Measurements from ENCODE around the gene GTPBP10.
"Not testable (repeated sequence)": the region's sequence is repeated elsewhere in the genome, so short reads cannot be mapped to it uniquely, and the experiment has no call there.

The GTPBP10 gene, protein sequence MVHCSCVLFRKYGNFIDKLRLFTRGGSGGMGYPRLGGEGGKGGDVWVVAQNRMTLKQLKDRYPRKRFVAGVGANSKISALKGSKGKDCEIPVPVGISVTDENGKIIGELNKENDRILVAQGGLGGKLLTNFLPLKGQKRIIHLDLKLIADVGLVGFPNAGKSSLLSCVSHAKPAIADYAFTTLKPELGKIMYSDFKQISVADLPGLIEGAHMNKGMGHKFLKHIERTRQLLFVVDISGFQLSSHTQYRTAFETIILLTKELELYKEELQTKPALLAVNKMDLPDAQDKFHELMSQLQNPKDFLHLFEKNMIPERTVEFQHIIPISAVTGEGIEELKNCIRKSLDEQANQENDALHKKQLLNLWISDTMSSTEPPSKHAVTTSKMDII

DNA sequence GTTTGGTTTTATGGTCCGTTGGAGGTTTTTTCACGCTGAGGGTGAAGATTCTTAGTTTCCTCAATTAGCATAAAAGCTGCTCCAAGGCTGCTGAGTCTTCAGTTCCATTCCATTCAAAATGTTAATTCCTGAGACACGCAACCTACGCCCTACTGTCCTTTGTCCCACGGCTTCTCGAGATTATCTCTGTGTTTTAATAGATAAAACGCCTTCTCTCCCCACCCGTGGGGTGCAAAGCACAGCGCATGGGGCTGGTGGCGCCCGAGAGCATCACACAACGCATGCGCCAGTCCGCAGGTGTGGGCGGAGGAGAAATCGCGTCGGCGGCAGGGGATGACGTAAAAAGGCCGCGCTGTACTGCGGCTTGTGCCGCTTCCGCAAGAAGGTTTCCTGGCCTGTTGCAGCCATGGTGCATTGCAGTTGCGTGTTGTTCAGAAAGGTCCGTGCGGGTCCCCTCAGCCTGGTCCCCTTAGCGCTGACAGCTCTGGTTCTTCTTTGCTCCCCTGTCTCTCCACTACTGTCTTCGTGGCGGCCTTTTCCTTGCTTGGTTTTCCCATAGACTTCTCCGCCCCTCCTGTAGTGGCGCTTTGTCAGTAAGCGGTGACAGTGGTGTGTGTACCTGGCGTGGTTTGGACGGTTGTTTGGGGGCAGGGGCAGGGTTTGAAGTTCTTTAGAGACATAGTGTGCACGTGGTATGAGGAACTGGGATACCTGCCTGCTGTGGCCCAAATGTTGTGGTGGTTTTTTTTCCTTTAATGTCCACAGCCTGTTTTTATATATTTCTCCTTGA, at the start of gene GTPBP10:
Gene GTPBP10 (plus strand): TSS at position 381 of the 790 bp plus-strand sequence. CDS start 26 bp downstream, at position 407.
- DNase-seq, result peak; percentile 96

DNA sequence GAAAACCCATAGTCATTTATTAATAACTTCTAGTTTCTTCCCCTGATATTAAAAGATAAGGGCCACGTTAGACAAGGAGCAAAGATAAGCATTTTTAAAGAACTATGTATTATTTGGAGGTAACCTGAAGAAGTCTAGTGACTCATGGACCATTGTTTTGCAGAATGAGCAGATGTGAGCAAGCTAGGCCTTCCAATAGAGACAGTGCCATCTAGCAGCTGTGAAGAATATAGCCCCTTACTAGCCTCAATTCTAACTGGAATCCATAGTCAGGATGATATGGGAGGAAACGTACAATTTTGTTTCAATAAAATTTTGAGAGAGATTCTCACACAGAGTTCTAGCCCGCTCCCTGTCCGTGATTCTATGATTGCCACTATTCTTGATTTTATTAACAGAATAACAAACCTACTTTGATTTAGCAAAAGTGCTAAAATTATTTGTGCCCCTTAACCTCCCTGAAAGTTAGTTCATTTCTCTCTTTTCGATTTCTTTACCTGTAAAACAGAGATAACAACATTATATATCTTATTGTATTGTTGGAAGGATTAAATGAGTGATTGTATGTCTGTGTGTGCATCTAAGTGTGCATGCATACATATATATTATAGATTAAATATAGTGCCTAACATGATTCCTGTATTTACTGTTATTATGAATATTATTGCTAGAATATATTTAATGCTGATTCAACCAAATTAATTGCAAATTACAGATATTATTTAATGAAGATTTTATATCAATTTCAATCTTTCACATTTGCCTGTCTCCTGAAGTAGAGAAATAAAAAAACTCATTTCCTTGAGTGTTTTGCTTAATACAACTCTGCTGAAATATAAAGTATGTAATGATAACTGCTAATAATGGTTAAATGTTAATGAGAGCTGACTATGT, 48.1 kb upstream of the GTPBP10 start:
- DNase-seq, result peak; percentile 15

DNA sequence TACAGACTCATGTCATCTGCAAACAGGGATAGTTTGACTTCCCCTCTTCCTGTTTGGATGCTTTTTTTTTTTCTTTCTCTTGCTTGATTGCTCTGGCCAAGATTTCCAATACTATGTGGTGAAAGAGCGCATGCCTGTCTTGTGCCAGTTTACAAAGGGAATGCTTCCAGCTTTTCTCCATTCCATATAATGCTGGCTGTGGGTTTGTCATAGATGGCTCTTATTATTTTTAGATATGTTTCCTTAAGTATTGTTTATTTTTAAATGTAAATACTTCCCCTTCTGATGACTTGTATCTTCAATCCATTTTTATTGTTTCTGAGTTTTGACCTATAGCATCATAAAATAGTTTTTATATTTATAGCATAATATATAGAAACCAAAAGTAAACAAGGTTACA, 43.3 kb upstream of the GTPBP10 start:
- no peak for DNase-seq

DNA sequence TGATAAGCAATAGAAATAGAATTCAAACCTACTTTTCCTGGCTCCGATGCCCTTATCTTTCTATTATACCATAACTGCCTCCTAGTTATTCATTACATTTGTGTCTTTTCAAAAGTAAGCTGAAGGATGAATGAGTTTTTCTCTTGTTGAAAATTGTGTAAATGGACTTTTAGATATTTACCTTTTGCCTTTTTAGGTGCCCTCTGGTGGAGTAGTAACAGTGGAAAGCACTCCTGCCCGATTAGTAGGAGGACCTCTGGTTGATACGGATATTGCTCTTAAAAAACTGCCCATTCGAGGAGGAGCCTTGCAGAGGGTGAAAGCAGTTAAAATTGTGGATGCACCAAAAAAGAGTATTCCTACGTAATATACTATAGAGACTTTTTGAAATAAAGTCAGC, 36.6 kb upstream of the GTPBP10 start:
- DNase-seq, result no peak

DNA sequence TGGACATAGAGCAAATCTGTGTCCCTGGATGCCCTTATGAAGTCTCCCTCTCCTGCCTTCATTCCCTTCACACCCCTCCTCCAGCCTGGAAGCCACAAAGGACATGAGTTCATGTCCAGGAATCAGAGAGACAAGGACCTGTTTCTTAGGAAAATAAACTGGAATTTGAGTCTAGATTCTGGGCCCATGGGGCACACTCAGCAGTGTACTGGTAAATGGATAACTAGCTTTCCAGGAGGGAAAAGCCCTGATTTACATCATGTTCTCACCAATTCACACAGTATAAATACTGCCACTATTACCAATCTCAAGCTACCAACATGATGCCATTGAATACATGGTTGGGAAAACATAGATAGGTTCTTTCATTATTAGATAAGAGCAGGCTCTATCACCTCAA, 35.3 kb upstream of the GTPBP10 start:
- DNase-seq, result no peak

DNA sequence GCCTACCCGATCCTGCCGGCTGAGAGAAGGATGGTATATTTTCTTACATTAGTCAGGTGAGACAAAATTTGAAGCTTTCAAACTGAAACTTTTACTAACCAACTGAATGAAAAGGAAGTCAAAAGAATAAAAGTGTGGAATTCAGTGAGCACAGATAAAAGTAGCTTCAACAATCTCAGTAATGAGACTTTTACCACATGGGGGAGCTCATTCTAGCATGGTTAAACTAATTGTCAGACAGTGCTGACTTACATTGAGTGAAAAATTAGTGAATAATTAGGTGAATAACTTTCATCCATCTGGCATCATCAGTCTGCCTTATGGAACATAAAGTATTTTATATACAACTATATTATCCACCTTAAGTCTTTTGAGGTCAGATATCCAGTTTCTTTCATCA, 33.8 kb upstream of the GTPBP10 start:
- no peak for DNase-seq

DNA sequence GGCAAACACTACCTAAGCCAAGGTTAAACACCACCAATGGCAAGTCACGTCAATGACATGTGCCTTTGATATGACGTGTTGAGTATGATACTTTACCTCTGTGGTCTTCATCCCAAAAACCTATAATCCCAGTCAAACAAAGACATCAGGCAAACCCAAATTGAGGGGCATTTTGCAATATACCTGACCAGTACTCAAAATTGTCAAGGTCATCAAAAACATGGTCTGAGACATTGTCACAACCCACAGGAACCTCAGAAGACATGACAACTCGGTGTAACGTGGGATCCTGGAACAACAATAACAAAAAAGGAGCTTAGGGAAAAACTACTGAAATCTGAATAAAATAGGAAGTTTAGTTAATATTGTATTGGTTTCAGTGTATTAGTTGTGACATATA, 32.6 kb upstream of the GTPBP10 start:
- no peak for DNase-seq

DNA sequence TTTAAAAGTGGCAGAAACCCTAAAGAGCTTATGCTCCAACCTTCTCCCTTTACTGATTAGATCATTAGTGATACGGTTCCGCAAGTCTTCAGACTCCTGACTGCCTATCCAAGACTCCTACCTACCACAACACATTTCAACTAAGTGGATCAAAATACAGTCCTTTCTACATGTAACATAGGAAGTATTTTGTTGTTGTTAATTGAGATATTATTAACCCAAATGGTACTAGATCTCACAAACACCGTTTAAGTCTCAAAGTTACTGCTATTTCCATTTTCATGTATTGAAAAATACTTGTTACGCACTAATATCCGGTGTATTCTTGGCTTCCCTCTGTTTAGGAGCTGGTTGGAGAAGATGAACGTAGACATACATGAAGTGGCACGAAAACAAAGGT, 26.5 kb upstream of the GTPBP10 start:
- DNase-seq, result no peak

DNA sequence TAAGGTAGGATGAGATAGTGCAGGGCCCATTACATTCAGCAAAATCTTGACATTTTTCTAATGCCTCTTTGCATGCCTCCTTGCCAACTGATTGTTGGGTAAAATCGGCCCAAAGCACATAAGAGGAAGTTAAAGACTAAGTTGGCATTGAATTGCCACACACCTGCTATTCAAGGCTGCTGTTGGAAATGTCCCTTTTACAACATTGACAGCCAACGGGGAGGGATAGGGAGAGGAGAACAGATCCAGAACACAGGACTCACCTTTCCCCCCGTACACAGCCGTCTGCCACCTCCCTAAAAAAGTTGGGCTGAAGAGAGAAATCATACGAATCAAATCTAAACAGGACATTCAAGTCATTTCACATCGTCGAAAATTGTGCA, 26.1 kb upstream of the GTPBP10 start:
- DNase-seq, result no peak

DNA sequence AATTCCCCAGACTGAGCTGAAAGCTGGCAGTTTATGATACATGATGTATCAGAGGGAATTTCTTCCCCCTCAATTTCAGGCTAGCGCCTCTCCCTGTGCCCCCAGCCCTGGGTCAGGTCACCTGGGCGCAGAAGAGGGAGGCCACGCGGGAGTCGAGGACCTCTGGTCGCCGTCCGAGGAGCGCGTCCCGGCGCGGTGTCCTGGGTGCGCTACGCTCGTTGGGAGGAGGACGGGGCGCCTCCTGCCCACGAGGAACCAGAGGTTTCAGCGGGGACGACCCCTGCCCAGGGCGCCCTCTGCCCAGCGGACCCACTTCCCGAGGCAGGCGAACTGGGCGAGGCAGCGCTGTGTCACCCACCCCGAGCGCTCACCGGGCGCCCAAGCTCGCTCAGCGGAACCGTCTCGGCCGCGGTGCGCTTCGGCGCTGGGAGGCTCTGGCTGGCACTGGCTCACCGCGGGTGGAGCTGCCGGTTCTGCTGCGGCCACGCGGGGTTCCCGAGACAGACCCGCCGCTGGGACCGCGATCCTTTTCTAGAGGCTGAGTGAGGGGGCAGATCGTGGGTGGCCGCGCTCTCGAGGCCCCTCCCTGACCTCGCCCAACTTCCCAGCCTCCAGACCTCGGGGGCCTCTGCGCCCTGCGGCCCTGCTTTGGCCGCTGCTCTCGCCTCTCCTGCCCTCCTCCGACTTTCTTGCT, 25.6 kb upstream of the GTPBP10 start, which contains the start of gene FAM237B:
Gene FAM237B (minus strand): TSS at position 504 of the 694 bp plus-strand sequence. CDS start 1,556 bp downstream, outside the sequence.
- no peak for DNase-seq

DNA sequence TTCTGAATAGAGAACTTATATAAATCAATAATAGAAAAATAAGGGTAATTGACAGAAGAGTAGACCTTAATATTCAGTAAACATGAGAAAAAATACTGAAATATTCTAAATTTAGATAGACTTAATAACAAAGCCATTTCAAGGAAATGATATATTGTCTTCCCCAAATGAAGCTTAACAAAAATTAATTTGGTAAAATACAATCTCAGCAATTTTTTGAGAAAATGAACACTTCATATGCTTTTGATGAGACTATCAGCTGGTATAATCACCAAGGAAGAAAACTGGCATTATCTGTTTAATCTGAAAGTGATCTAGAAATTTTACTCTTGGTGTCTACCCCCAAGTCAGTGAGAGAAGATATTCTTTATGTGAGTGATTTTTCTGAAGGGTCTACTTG, 23.7 kb upstream of the GTPBP10 start:
- no peak for DNase-seq

DNA sequence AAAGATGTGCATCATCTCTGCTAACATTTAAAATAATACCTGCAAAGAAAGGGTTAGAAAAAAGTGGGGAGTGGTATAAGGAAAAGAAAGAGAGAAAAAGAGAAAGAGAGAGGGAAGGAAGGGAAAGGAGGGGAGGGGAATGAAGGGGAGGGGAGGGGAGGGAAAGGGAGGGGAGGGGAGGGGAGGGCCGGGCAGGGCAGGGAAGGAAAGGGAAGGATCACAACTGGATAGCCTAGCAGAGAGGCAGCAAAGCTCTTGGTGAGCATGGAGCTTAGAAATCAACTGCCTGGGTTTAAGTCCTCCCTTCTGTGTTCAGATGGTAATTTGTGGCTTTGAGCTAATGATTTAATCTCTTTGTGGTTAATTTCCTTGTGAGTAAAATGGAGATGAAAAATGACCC, 20.0 kb upstream of the GTPBP10 start:
- no peak for DNase-seq

DNA sequence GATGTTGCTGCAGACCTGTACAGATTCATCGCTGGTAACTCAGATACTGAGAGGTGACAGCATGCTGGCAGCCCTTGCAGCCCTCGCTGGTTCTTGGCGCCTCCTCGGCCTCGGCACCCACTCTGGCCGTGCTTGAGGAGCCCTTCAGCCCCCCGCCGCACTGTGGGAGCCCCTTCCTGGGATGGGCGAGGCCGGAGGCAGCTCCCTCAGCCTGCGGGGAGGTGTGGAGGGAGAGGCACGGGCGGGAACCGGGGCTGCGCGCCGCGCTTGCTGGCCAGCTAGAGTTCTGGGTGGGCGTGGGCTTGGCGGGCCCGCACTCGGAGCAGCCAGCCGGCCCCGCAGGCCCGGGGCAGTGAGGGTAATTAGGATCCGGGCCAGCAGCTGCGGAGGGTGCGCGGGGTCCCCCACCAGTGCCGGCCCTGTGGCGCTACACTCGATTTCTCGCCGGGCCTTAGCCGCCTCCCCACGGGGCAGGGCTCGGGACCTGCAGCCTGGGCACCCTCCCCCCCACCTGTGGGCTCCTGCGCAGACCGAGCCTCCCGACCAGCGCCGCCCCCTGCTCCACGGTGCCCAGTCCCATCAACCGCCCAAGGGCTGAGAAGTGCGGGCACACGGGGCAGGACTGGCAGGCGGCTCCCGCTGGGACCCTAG, 12.2 kb upstream of the GTPBP10 start:
- no peak for DNase-seq

DNA sequence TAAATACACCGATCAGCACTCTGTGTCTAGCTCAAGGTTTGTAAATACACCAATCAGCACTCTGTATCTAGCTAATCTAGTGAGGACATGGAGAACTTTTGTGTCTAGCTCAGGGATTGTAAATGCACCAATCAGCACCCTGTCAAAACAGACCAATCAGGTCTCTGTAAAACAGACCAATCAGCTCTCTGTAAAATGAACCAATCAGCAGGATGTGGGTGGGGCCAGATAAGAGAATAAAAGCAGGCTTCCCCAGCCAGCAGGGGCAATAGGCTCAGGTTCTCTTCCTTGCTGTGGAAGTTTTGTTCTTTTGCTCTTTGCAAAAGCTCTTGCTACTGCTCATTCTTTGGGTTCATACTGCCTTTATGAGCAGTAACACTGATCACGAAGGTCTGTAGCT, 11.6 kb upstream of the GTPBP10 start:
- not testable (repeated sequence) for DNase-seq

DNA sequence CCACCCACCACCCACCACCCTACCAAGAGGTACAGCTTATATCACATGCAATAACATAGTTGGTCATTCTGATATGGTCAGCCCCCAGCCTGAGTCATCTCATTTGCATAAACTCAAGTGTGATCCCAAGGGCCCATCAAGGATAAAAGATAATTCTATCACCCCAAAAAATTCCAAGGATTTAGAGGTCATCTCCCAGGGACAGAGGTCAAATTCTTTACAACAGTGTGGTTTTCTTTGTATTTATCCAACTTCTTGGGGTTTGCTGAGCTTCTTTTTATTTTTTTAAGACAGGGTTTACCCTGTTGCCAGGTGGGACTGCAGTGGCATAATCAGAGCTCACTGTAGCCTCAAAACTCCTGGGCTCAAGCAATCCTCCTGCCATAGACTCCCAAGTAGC, 9.4 kb upstream of the GTPBP10 start:
- DNase-seq, result no peak

DNA sequence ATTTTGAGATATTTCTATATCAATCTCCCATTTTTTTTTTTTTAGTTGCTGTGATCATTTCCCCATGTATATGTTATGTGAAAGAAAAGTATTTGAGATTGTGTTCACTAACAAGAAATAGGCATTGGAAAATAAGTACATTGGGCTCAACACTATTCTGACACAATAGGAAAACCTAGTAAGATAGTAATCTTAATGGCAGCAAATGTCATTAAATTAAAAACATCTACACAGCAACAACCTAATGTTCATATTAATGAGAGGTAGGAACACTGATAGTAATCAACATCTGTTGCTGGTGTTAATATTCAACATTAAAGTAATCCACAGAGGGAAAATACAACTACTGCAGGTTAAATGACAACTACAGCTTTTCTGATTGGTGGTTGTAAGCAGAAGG, 1.5 kb upstream of the GTPBP10 start:
- no peak for DNase-seq

DNA sequence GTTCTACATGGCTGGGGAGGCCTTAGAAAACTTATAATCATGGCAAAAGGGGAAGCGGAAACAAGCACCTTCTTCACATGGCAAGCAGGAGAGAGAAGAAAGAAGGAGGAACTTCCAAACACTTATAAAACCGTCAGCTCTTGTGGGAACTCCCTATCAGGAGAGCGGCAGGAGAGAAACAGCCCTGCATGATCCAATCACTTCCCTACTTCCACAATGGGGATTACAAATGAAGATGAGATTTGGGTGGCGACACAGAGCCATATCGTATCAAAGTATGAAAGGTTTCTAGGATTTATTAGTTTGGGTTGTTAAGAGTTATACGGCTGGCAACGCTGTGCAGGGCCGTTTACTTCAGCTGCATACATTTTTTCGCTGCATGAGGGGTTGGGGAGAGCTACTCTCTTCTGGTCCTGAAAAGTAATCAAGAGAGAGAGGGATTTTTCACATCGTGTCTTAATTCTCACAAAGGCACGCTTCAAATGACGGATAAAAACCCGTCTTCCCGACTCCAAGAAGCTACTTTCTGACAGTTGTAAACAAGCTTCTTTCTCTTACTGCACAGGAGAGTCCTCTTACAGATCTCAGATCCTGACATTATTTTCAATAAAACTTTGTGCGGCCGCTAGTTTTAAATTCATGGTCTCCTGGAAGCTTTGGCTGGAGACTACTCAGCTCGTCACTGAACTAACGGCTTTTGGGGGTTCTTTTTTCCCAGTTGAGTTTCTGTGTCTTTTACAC, 751 bp upstream of the GTPBP10 start:
- DNase-seq, result peak; percentile 60

DNA sequence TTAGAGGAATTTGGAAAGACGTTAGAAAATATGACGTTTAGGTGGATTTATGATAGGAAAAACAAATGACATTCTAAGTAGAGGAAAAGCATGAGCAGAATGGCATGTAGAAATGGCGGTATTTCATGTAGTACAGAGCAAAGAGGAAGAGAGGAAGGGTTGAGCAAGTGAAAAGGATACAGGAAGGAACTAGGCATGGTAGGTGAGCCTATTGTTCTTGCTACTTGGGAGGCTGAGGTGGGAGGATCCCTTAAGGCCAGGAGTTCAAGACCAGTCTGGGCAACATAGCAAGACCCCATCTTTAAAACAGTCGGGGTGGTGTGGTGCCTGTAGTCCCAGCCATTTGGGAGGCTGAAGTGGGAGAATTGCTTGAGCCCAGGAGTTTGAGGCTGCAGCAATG, 1.2 kb downstream of the GTPBP10 start:
- DNase-seq, result no peak

DNA sequence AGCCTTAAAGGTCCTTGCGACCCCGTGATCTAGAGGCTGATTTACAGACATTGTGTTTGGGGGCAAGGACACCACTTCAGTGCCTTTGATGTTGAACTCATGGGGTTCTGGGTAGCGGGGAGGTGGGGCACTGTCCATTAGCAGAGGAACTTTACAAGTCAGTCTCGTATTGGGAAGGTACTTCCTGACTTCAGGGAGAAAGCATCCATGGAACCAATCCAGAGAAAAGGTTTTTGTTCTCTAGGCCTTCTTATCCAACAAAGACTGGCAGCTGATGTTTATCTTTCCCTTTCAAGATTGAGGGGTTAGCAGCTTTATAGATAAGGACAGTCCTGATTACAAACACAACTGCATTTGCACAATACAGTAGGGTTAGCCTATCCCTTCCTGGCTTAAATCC, 2.8 kb downstream of the GTPBP10 start:
- DNase-seq, result no peak

DNA sequence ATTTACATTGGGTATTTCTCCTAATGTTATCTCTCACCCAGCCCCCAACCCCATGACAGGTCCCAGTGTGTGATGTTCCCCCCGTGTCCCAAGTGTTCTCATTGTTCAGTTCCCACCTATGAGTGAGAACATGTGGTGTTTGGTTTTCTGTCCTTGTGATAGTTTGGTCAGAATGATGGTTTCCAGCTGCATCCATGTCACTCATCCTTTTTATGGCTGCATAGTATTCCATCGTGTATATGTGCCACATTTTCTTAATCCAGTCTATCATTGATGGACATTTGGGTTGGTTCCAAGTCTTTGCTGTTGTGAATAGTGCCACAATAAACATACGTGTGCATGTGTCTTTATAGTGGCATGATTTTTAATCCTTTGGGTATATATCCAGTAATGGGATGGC, 3.5 kb downstream of the GTPBP10 start:
- DNase-seq, result not testable (repeated sequence)

DNA sequence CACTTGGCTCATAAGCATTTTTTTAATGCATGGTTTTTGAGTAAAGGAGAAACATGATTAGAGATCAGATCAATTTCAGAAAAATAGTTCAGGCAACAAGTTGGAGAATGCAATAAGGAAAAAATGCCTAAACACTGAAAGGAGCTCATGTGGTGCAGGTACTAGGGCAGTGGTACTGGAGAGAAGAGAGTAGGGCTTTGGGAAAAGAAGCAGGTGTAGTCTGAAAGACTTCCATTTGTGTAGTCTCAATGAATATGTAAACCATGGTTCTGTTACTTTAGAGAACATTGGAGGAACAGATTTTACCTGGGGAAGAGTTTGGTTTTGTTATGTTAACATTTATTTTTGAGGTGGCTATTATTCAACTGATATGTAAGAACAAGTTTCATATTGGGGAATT, 5.5 kb downstream of the GTPBP10 start:
- no peak for DNase-seq
